KMS-11 (cell line): ENCODE measurements around the gene CABP5.
A peak's percentile ranks its signal among the peaks of the same experiment; 100 is the strongest.

Experiments used
- H2AFZ ChIP-seq: fragments of 200-600 bp; sonication (generic); 2 replicates; pipeline ENCODE4 v1.6.1; 2016; ENCODE audit warnings: antibody characterized with exemption, mixed run types, low read depth
- H3K27ac ChIP-seq: fragments of 200-600 bp; sonication (generic); 2 replicates; pipeline ENCODE4 v1.6.1; 2016; ENCODE audit warnings: mild to moderate bottlenecking, mixed run types
- H3K27me3 ChIP-seq: fragments of 200-600 bp; sonication (generic); 2 replicates; pipeline ENCODE4 v1.6.1; 2017; ENCODE audit warnings: mild to moderate bottlenecking, low read depth, mixed run types, moderate library complexity; ENCODE audit not compliant: insufficient read depth
- H3K36me3 ChIP-seq: fragments of 200-600 bp; sonication (generic); 2 replicates; pipeline ENCODE4 v1.6.1; 2017; ENCODE audit warnings: mild to moderate bottlenecking, mixed run types; ENCODE audit not compliant: insufficient read depth
- H3K4me1 ChIP-seq: fragments of 200-600 bp; sonication (generic); 2 replicates; pipeline ENCODE4 v1.6.1; 2016; ENCODE audit warnings: mild to moderate bottlenecking, low read depth, mixed run types; ENCODE audit not compliant: poor library complexity, severe bottlenecking
- H3K4me2 ChIP-seq: fragments of 200-600 bp; sonication (generic); 2 replicates; pipeline ENCODE4 v1.7.0; 2016; ENCODE audit warnings: mild to moderate bottlenecking, mixed run types
- H3K4me3 ChIP-seq: fragments of 200-600 bp; sonication (generic); IDR thresholded peaks from 2 replicates; pipeline ENCODE4 v1.6.1; 2017; ENCODE audit warnings: low read depth, low read length, mixed read lengths; ENCODE audit not compliant: insufficient read depth
- H3K79me2 ChIP-seq: fragments of 200-600 bp; sonication (generic); 2 replicates; pipeline ENCODE4 v1.6.1; 2016; ENCODE audit warnings: low read depth, mixed run types; ENCODE audit not compliant: insufficient read depth
- H3K9ac ChIP-seq: fragments of 200-600 bp; sonication (generic); 2 replicates; pipeline ENCODE4 v1.6.1; 2016; ENCODE audit warnings: mild to moderate bottlenecking, mixed run types
- H4K20me1 ChIP-seq: fragments of 200-600 bp; sonication (generic); 2 replicates; pipeline ENCODE4 v1.6.1; 2016; ENCODE audit warnings: mild to moderate bottlenecking, mixed run types; ENCODE audit not compliant: insufficient read depth
- TF ChIP-seq, protein P1 (sequence below): fragments of 200-600 bp; sonication (generic); conservative IDR thresholded peaks from 2 replicates; pipeline ENCODE4 v1.6.1; 2017; ENCODE audit warnings: low read depth, mild to moderate bottlenecking, antibody characterized with exemption, low read length, moderate library complexity, mixed read lengths

Gene CABP5

DNA sequence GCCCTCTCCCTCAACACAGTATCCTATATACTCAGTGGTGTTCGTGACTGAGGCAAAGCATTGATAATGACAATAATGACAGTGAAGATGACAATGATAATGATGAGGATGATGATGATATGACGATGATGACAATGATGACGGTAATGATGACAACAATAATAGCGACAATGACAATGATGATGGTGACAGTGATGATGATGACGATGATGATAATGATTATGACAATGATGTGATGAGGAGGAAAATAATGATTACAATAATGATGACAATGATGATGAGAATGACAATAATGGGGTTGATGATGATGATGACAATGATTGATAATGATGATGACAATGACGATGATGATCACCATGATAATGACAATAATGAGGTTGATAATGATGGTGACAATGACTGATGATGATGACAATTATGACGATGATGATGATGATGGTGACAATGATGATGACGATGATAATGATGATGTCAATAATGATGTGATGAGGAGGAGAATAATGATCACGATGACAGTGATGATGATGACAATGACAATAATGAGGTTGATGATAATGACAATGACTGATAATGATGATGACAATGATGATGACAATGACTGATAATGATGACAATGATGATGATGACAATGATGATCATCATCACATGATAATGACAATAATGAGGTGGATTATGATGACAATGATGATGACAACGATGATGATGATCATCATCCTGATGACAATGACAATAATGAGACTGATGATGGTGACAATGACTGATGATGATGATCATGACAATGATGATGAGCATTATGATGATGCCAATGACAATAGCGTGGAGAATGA is 32.7 kb downstream of the CABP5 start:
- Histone ChIP-seq H3K36me3 (no peaks in the 10 kb centered on the region), H3K4me1 (no peaks in the 10 kb centered on the region), H2AFZ (no peak overlapping the region), H3K4me2 (no peak overlapping the region), H3K27me3 (peaks cover 22% of the 10 kb centered on the region; the same call in 1 of the 2 replicates), H3K4me3 (no peak overlapping the region), H3K27ac (no peak overlapping the region), H3K9ac (no peak overlapping the region), H4K20me1 (no peaks in the 10 kb centered on the region), H3K79me2 (no peaks in the 10 kb centered on the region)
- TF ChIP-seq, protein P1, sequence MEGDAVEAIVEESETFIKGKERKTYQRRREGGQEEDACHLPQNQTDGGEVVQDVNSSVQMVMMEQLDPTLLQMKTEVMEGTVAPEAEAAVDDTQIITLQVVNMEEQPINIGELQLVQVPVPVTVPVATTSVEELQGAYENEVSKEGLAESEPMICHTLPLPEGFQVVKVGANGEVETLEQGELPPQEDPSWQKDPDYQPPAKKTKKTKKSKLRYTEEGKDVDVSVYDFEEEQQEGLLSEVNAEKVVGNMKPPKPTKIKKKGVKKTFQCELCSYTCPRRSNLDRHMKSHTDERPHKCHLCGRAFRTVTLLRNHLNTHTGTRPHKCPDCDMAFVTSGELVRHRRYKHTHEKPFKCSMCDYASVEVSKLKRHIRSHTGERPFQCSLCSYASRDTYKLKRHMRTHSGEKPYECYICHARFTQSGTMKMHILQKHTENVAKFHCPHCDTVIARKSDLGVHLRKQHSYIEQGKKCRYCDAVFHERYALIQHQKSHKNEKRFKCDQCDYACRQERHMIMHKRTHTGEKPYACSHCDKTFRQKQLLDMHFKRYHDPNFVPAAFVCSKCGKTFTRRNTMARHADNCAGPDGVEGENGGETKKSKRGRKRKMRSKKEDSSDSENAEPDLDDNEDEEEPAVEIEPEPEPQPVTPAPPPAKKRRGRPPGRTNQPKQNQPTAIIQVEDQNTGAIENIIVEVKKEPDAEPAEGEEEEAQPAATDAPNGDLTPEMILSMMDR: no peak

DNA sequence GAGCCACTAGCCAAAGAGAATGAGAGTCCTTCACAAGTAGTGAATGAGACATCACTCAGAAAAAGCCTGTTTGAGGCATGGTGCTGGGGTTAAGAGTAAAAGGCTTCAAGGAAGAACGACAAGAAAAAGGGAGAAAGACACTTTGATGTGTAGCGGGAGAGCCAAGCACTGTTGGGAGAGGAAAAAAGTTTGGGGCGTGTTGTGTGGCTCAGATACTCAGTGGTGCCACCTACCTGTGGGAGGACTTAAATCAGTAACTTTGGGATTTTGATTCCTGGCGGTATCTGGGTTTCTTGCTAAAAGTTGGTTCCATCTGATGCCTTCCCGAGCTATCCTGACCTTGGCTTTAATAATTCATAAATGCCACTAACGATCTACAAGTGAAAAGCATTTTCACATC is 37.1 kb downstream of the CABP5 start:
- Histone ChIP-seq H2AFZ (peak overlapping the region; percentile 69; the same call in 1 of the 2 replicates), H3K4me3 (no peak overlapping the region), H3K36me3 (no peaks in the 10 kb centered on the region), H3K9ac (no peak overlapping the region), H3K27ac (no peak overlapping the region), H3K27me3 (peaks cover 44% of the 10 kb centered on the region; the same call in 1 of the 2 replicates), H3K4me1 (no peaks in the 10 kb centered on the region), H3K79me2 (no peaks in the 10 kb centered on the region), H4K20me1 (no peaks in the 10 kb centered on the region), H3K4me2 (no peak overlapping the region)
- TF ChIP-seq, protein P1: peak; percentile 59

DNA sequence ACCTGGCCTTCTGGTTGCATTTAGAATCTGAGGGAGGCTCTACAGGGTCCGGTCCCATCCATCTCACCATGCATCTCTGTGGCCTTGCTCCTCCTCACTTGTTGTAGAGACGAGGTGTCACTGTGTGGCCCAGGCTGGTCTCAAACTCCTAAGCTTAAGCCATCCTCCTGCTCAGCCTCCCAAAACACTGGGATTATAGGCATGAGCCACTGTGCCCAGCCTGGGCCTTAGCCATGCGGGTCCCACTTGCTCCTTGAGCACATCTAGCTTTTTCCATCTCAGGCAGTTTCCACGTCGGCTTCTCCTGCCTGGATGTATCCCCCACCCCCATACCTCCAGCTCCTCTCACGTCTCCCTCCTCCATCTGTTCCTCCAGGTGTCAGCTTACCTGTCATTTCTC is 39.6 kb downstream of the CABP5 start:
- Histone ChIP-seq H3K9ac (no peak overlapping the region), H3K79me2 (no peaks in the 10 kb centered on the region), H3K4me2 (no peak overlapping the region), H2AFZ (no peak overlapping the region), H3K27ac (no peak overlapping the region), H3K4me1 (no peaks in the 10 kb centered on the region), H3K4me3 (no peak overlapping the region), H3K27me3 (peaks cover 59% of the 10 kb centered on the region; the same call in 1 of the 2 replicates), H3K36me3 (no peaks in the 10 kb centered on the region), H4K20me1 (no peaks in the 10 kb centered on the region)
- TF ChIP-seq, protein P1: no peak

DNA sequence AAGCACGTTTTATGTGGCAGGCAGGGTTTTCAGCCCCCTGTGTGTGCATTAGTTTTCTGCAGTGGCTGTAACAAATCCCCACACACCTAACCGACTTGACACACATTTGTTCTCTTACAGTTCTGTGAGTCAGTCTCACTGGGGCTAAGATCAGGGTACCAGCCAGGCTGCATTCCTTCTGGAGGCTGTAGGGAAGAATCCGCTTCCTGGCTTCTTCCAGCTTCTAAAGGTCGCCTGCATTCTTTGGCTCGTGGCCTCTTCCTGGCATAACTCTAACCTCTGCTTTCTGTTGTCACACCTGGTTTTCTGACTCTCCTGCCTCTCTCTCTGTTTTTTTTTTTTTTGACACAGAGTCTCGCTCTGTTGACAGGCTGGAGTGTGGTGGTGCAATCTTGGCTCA is 43.0 kb downstream of the CABP5 start:
- H3K27me3 ChIP-seq: peaks cover 58% of the 10 kb centered on the region; the same call in 1 of the 2 replicates
- H3K4me3 ChIP-seq: no peak overlapping the region
- no peaks in the 10 kb centered on the region for H3K4me1 ChIP-seq
- no peak overlapping the region for H3K27ac ChIP-seq
- H4K20me1 ChIP-seq: no peaks in the 10 kb centered on the region
- H2AFZ ChIP-seq: no peak overlapping the region
- TF ChIP-seq, protein P1: no peak
- no peaks in the 10 kb centered on the region for H3K79me2 ChIP-seq
- H3K36me3 ChIP-seq: no peaks in the 10 kb centered on the region
- no peak overlapping the region for H3K4me2 ChIP-seq
- H3K9ac ChIP-seq: no peak overlapping the region
